AG09309 (cell line): ENCODE results near the gene PHLDA2.

Experiments used
- DNase-seq: peaks from one replicate; pipeline ENCODE4 v3.0.0-alpha.2; 2010; ENCODE audit warnings: low read depth
- H3K4me3 ChIP-seq: 2 replicates; pipeline ENCODE4 v1.5.1; 2011; ENCODE audit warnings: mild to moderate bottlenecking, low read depth, low read length, moderate library complexity; ENCODE audit not compliant: control insufficient read depth
- TF ChIP-seq, protein P1 (sequence below): IDR thresholded peaks from 2 replicates; pipeline ENCODE4 v1.5.1; 2011; ENCODE audit warnings: mild to moderate bottlenecking, low read depth, low read length, inconsistent platforms; ENCODE audit not compliant: insufficient read depth, control insufficient read depth; ENCODE audit errors: missing control alignments

PHLDA2 gene

DNA sequence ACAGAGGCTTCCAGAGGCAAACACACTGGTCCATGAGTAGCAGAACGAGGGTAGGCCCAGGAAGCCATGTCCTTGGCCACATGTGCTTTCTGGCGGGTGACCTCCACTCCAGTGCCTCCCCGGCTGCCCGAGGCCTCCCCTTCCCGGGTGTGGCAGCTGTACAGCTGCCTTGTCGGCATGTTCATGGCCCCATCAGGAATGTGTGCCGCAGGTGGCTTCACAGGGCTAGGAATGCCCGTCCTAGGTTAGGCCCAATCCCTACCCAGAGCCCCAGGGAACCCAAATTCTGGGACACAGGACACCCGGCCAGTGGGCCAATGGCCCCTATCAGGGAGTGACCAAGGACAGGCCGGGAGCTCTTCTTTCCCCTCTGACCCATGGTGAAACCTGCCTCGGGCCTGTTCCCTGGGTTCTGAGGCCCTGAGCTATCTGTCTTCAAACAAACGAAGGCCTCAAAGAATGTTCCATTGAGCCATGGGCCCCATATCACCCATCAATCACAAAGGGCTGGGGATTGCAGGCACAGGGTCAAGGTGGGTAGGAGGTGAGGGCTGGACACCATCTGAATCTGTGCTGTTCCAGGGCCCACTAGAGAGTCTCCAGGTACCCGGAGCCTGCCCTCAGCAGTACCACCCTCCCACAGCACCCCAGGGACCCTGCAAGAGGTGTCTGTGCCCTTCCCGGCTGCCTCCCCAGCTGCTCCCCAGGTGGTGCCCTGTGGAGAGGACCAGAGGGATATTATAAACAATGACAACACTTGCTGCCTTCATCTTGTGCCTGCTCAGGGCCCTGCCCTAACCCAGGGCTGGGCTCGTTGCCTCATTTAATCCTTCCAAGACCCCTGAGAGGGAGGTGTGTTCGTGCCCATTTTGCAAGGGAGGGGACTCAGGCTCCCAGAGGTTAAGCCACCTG lies 39.6 kb downstream of the PHLDA2 start:
- DNase-seq, result no peak
- TF ChIP-seq, protein P1, sequence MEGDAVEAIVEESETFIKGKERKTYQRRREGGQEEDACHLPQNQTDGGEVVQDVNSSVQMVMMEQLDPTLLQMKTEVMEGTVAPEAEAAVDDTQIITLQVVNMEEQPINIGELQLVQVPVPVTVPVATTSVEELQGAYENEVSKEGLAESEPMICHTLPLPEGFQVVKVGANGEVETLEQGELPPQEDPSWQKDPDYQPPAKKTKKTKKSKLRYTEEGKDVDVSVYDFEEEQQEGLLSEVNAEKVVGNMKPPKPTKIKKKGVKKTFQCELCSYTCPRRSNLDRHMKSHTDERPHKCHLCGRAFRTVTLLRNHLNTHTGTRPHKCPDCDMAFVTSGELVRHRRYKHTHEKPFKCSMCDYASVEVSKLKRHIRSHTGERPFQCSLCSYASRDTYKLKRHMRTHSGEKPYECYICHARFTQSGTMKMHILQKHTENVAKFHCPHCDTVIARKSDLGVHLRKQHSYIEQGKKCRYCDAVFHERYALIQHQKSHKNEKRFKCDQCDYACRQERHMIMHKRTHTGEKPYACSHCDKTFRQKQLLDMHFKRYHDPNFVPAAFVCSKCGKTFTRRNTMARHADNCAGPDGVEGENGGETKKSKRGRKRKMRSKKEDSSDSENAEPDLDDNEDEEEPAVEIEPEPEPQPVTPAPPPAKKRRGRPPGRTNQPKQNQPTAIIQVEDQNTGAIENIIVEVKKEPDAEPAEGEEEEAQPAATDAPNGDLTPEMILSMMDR, result no peak
- H3K4me3 ChIP-seq, result no peak overlapping the region

DNA sequence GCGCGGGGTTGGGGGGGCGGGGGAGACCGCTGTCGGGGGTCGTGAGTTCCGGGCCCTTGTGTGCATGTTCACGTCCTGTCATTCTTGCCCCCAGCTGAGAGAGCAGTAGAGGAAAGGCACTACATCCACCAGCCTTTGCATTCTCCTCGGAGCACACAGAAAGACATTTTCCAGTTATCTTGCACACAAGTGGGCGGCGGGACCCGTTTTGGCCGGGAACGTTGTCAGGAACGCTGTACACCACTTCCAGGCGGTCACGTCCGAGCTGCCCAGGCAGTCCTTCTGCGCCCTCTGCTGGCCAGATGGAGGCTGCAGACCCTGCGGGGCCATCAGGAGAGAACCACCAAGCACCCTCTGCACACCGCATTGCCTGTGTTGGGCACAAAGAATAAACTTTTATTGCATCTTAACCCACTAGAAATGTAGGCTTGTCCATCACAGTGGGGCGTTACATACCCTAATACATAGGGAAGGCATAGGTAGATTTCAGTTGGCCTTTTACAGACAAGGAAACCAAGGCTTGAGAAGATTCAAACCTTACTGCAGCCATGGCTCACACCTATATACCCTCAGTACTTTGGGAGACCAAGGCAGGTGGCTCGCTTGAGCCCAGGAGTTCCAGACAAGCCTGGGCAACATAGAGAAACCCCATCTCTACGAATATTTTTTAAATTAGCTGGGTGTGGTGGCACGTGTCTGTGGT lies 40.8 kb downstream of the PHLDA2 start:
- DNase-seq, result peak; percentile 40
- TF ChIP-seq, protein P1, result peak; percentile 100
- no peak overlapping the region for H3K4me3 ChIP-seq

- TF ChIP-seq, protein P1, result no peak
- no peak overlapping the region for H3K4me3 ChIP-seq
- no peak for DNase-seq
Observed at GRCh38 chr11:2887515-2888195, 41.6 kb downstream of the PHLDA2 start.

- no peak overlapping the region for H3K4me3 ChIP-seq
- DNase-seq, result no peak
- TF ChIP-seq, protein P1, result no peak
Observed at GRCh38 chr11:2886936-2887335, 42.3 kb downstream of the PHLDA2 start.

- no peak for DNase-seq
- H3K4me3 ChIP-seq, result no peak overlapping the region
- TF ChIP-seq, protein P1, result peak; percentile 25
Observed at GRCh38 chr11:2886191-2886894, 42.9 kb downstream of the PHLDA2 start.

GRCh38 chr11:2885678-2886081 lies 43.5 kb downstream of the PHLDA2 start, which contains the start of gene CDKN1C:
Gene CDKN1C (minus strand): TSS chr11:2885775. CDS start chr11:2885456, 319 bp downstream.
- TF ChIP-seq, protein P1, result no peak
- DNase-seq, result no peak
- peak within 1 kb of the TSS; percentile 50 for H3K4me3 ChIP-seq
